HG03558 (cell line): ENCODE results near the gene NCOR1.
A peak's percentile ranks its signal among the peaks of the same experiment; 100 is the strongest.

ENCODE experiments used
- ATAC-seq: cut with Tn5 transposase; IDR thresholded peaks from one replicate; pipeline ENCODE4 v1.9.1; 2021; ENCODE audit warnings: moderate number of reproducible peaks; ENCODE audit not compliant: unreplicated experiment; ENCODE audit errors: extremely low read depth

Gene NCOR1

DNA sequence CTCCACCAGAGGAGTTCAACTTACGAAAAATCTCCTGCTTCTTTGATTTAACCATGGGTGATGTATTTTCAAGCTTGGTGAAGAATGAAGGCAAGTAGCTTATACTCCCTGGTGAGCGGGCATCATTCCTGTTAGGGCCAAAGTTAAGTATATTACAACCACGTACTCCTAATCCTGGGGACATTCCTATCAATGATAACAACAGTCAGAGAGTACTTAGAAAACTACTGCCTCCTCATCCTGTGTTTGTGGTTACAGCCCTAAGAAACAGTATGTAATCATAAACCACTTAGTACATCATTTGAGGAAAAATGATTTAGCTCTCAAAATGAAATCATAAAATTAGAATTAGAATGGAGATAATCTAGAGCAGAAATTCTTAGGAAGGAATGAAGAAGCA, 168.4 kb downstream of the NCOR1 start:
- no peak for ATAC-seq

DNA sequence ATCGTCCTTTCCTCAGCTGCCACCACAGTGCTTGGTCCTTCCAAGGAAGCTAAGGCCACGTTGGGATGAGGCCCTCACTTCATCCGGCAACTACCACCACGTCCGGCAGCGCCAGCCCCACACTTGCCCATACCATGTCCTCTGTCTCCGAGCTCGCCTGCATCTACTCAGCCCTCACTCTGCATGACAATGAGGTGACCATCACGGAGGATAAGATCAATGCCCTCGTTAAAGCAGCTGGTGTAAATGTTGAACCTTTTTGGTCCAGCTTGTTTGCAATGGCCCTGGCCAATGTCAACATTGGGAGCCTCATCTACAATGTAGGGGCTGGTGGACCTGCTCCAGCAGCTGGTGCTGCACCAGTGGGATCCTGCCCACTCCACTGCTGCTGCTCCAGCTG, 170.8 kb downstream of the NCOR1 start:
- ATAC-seq: no peak

DNA sequence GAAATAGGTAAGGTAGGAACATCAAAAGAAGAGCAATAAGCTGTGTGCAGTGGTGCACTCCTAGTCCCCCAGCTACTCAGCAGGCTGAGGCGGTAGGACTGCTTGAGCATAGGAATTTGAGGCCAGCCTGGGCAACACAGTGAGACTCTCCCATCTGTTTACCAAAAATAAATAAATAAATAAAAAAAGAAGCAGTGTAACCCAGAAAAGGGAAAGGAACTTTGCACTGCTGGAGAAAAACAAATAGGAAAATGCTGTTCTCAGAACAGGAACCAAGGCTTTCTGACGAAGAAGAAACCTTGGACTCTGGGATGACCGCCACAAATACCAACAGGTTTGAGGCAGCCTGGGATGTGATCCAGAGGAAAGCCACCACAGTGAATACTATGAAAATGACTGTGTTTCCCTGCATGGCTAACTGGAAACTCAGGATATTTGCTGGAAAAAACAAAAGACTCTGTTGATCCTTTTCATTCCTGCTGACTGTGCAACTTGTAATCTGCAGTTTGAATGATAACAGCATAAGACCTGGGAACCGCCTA, 174.6 kb downstream of the NCOR1 start:
- ATAC-seq: no peak

DNA sequence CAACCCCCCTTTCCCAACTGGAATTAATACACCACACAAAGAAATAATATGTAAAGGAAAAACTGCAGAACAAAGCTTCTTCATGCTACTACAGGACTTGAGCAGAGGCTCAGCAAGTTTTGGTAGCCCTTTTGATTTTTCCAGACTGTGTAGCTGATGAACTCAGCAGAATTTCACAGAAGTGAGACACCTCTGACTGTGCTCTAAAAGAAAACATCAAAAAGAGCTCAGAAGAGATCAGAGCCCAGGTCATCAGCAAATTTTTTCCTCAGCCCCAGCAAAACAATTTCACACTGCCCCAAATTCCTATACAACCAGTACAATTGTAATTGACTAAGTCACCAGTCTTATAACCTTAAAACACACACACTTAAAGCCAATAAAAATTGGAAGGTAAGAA, 177.7 kb downstream of the NCOR1 start:
- no peak for ATAC-seq

DNA sequence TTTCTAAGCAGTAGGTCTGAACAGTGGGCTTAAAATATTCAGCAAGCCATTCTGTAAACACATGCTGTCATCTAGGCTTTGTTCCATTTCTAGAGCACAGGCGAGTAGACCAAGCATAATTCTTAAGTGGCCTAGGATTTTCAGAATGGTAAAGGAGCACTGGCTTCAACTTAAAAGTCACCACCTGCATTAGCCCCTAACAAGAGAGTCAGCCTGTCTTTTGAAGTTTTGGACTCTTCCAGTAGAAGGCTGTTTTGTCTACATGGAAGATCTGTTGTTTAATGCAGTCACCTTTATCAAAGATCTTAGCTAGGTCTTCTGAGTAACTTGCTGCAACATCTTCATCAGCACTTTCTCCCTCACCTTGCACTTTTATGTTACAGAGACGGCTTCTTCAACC, 179.1 kb downstream of the NCOR1 start:
- ATAC-seq: no peak

DNA sequence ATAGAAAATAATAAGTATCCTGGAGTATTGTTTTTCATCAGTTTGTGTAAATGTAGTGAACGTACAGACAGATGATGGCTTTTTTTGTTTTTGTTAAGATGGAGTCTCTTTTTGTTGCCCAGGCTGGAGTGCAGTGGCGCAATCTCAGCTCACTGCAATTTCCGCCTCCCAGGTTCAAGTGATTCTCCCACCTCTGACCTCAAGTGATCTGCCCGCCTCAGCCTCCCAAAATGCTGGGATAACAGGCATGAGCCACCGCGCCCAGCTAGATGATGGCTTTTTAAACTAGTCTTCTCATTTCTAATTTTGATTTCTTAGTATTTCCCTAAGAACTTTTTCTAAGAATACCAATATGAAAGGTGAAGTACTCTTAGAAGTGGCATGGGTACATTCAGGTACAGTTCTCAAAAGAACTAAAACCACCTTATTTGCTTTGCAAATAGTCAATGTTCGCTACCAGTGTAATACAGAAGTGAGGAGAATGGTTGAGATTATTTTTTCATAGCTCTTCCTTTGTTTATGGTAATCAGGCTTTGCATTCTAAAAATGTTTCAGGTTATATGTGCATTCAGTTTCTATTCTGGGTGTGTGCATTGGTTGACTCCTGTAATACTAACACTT, 181.5 kb downstream of the NCOR1 start:
- ATAC-seq: no peak

DNA sequence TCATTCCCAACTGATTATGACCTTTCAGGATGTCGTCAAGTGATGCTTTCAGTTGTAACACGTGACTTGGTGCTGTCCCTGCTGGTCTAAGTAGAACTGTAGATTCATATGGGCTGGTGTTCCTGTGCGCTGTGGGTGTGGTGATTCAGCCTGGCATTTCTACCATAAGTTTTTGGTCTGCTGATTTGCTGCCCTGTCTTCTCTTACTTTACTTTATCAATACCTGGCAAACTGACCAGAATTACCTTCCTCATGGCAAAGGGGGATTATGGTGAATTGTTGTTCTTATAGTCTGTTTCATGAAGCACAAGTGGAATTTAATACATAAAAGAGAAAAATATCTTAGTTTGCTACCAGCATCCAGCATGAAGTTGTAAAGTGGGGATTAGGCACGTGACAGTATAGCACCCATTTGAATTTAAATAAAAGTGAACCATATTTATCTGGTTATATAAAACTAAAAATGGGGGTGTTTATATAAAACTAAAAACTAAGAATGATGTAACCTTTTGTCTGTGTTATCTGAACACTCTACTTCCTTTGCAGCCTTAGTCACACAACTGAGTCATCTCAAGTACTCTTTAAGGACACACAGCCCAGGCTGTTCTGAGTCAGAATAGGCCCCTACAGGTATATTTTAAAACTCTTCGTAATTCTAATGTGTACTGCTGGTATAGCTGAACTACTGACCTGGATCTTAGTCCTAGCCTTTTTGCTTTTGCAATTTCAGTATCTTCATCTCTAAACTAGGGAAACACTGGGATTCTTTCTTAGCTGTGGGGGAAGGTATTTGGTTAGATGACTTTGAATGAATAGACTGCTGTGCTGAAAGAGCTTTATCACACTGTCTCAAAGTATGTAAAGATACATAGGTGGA, 187.4 kb downstream of the NCOR1 start:
- ATAC-seq: no peak

DNA sequence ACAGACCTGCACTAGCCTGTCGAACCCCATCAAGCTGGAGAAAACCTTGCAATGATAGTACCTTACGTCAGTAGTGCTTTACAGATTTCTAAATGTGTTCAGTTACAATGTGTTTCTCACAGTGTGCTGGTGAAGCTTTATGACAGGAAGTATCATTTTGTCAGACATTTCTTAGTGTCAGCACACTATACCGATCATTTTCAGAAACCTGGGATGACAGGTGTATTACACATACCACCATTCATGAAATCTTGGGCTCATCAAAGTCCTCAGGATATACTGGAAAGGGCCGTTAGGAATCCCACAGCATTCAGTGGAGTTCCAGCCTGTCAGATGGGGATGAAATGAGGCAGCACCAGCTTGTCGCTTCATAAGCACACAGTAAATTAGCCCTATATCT, 188.4 kb downstream of the NCOR1 start:
- no peak for ATAC-seq

DNA sequence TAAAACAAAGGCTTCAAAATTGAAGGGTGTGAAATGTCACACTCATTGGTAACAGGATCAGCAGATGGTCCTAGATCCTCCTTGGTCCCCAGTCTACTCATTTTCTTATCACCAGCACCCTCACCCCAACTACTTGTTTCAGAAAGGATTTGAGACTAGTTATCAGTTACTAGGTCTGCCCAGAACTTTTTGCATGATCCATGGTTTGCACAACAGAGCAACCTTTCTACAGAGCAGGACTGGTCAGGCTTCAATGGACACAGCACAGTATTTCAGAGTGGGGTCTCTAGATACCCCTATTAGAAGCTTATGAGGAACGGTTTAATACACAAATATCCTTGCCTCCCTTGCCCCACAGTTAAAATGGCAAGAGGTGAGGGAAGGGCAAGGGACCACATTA, 190.1 kb downstream of the NCOR1 start:
- no peak for ATAC-seq

DNA sequence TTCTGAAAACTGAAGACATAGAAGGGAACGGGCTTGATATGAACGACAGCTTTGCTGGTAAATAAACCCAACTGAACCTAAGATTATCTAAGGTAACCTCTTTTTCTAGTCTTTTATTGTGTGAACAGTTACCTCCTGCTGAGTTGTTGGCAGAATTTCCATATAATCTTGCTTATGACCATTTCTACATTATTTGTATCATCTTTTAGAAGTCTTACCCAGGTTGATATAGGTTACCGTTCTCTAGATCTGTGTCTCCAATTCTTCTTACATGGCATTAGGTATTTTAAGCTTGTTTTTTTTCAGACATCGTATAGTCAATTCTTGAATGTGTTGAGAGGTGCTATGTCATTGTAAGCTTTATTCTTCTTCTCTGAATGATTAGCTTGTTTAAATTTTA, 191.5 kb downstream of the NCOR1 start:
- ATAC-seq: no peak

DNA sequence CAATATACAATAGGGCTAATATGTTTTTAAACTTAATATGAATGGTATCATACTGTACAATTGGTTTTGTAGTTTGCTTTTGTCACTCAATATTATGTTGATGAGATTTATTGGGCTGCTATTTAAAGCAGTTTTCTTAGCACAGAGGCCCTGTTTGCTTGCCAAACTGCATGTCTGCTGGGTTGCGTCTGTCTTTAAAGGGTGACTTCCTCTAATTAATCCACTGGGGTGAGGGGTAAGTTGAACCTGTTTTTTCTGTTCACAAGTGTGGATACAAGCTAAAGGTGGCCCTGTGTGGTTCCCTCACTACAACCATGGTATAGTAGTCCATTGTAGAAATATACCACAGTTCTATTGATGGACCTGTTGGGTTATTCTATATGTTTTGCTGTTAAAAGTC, 196.0 kb downstream of the NCOR1 start:
- ATAC-seq: no peak

DNA sequence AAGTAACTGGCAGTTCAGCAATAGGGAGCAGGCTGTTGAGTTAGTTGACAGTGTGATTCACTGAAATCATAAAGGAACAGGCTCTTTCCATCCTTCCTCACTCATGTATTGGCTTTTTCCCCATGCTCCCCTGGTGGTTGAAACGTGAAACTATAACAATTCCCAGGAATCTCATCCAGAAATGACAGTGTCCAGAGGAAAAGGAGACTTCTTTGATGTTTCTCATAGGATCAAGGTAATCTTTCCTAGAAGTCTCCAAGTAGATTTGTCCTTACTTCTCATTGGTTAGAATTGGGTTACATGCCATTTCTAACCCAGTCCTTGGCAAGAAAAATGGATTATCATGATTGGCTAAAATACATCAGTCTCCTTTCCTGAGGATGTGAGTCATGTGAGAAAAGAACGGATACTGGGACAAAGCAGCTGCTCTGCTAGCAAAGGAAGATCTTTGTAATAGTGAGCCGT, 201.4 kb downstream of the NCOR1 start:
- no peak for ATAC-seq

DNA sequence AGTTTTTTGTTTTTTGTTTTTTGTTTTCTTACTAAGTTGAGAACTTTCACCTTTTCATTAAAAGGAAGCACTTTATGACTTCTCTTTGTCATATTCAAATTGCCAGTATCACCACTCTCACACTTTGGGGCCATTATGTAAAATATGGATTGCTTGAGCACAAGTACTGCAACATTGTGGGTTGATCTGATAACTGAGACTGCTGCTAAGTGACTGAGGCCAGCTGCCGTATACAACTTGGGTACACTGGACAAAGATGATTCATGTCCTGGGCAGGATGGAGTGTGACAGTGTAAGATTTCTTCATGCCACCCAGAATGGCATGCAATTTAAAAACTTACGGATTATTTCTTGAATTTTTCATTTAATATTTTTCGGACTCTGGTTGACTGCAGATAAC, 207.9 kb downstream of the NCOR1 start:
- no peak for ATAC-seq

DNA sequence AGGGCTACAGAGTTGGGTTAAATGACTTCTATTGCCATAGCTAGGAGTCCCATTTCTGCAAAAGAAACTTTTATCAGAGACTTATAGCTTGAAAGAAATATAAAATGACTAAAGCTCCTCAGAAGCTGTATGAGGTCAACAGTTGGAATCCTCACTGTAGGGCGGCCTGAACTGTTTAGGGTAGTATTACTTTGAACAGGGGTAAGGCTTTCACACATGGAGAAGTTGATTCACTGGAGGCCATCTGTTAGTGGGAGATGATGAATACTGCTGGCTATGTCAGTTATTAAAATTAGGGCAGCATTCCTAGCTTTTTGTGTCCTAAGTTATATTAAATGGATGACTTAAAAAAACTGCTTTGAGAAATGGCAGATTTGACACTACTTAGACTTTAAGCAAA, 209.7 kb downstream of the NCOR1 start:
- no peak for ATAC-seq

DNA sequence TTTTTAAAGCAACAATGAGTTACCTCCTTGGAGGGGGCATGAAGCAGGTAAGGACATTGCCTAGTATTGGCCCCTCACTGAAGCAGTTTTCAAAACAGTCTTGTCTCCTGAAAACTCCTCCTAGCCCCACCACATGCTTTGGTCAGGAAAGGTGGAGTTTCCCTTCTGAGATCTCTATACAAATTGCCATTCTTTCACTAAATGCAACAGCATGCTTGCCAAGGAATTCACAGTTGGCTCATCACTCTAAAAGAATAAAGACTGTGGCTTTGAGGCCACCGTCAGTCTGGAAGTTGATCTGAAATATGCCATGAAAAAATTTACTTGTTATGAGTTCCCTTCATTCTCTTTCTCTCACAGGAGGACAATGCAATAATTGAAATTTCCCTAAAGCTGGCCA, 211.5 kb downstream of the NCOR1 start:
- no peak for ATAC-seq

DNA sequence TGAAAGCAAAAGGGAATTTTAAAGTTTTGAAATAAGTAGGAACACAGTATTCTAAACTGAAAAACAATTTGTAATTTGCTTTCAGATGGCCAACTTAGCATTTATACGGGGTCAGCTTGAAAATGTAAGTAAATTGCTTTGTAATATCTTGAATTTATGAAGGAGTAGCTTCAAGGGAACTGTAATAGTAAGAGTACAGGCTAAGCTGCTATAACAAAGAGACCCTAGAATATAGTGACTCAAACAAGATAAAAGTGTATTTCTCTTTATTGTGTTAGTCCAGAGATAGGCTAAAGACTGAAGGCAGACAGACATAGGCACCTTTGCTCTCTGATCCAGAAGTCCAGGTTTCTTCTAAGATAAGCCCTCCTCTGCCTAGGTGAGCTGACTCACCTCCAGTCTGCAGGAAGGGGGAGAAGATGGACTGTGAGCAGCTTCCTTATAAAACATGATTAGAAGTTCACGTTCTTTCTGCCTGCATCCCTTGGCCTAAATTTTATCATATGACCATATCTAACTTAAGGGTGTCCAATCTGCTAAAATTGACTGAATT, 212.6 kb downstream of the NCOR1 start:
- ATAC-seq: no peak

DNA sequence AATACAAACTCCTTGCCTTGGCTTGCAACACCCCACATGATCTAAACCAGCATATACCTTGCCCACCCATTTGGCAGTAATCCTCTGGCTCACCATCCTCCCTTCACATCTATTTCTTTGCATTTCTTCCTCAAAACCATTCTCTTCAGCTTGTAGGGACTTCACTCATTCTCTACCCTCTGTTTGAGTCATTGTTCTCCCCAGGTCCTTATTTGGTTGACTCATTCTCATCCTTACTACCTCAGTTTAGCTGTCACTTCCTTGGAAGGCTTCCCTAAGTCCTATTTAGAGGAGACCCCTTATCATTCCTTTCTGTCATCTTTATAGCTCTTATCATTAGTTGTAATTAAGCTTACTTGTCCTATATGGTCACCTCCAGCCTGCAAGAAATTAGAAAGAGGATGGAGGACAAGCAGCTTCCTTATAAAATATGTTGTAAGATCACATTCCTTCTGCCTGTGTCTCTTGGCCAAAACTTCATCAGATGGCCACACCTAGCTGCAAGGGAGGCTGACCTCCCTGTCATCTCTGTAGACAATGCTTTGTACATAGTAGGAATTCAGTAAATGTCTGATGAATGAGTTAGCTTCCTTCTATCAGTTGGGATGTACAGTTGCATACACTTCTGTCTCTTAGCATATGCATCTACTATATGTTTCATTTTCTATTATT, 214.0 kb downstream of the NCOR1 start:
- no peak for ATAC-seq

DNA sequence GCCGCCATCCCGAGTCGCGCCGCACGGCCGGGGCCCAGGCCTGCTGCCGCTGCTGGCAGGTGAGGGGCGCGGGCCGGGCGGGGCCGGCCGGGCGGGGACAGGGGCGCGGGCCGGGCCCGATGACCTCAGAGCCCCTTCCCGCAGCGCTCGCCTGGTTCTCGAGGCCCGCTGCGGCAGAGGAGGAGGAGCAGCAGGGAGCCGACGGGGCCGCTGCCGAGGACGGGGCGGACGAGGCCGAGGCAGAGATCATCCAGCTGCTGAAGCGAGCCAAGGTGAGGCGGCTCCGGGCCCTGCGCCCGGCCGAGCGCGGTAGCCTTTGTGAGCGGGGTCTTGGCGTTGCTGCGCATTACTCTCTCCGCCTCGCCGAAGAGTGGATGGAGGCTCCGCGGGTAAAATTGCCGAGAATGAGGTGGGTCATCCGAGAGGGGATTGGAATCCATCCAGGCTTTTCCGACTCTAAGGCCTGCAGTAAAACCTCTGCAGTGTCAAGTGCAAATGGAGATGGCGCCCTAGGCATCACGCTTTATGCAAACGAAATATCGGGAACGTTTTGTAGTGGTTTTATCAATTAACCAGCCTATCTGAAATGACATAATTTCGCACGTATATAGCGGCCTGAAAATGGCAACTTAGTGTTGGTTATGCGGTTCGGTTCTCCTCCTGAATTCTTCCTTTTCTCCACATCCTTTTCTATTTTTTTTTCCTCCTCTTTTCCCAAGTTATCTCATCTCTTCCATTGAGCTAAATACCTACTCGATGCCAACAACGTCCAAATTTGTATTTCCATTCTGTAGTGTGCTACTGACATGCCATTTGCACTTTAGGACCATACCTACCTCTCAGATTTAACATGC, 215.1 kb downstream of the NCOR1 start:
- ATAC-seq: peak; percentile 30

DNA sequence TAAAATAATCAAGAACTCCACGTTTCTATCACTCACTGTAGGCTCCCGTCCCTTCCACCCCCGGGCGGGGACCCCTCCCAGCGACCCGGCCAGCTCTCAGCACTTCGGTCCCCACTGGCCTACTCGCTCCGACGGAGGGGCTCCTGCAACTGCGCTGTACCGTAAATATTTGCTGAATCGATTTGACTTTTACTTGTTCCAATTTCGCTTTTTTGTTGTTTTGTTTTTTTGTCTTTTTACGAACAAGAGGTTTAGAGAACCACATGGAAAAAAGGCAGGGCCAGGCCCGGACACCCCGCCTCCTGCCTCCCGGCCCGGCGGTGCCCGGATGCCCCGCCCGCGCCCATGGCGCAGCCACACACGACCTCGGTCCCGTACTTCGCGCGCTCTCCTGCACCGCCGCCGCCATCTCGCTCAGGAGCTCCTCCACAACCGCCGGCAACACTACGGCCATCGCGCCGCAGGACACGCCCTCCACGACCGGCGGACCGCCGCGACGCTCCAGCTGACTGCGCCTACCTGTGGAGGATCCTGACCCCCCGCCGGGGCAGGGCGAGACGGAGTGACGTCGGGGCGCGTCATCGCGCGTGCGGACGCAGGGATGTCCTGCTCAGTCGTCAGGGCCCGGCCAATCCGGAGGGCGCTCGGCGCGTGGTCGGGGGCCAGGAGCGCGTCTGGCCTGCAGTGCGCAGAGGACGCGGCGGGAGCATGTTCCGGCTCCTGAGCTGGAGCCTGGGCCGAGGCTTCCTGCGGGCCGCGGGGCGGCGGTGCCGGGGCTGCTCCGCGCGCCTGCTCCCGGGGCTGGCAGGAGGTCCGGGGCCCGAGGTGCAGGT, 216.0 kb downstream of the NCOR1 start, which contains the start of the genes TTC19 and ZSWIM7:
TSS of gene TTC19 (plus strand) at position 684 of the 833 bp plus-strand sequence. CDS start at position 709, 25 bp downstream.
TSS of gene ZSWIM7 (minus strand) at position 564 of the 833 bp plus-strand sequence. CDS start at position 454, 110 bp downstream.
- peak; percentile 86 for ATAC-seq
